GM12878 (cell line): ENCODE results near the gene LPGAT1. TPM values are rescaled to one million over a fixed set of nuclear protein-coding genes. Genes with fewer than 3 reads are reported as not detected.

Experiments
- ATAC-seq: fragments of 200-7000 bp; cut with Tn5 transposase; 3 replicates; pipeline ENCODE4 v1.9.1; 2020; ENCODE audit warnings: mild to moderate bottlenecking, moderate library complexity
- BruUV-seq: library from RNA; stranded (reverse); fragments of 400-500 nt; replicated peaks from 2 replicates; lab custom pipeline; 2021; lab: Mats Ljungman, UMichigan
- CTCF ChIA-PET: fragments of 300-600 bp; sonication (Branson Sonifier 250); formaldehyde crosslinking; extraction: SDS; loops from one replicate; lab custom pipeline; 2021; ENCODE audit warnings: inconsistent platforms; lab: Yijun Ruan, JAX
- POLR2A ChIA-PET: fragments of 350-600 bp; formaldehyde crosslinking; extraction: SDS; loops from one replicate; lab custom pipeline; 2021; ENCODE audit warnings: inconsistent platforms; lab: Charles Lee
- RAD21 ChIA-PET: fragments of 300-600 bp; sonication (Branson Sonifier 250); formaldehyde crosslinking; loops from one replicate; lab custom pipeline; 2023; ENCODE audit warnings: antibody characterized with exemption; ENCODE audit not compliant: unreplicated experiment; lab: Charles Lee
- SMC1A ChIA-PET: fragments of 300-600 bp; sonication (Branson Sonifier 250); formaldehyde crosslinking; loops from one replicate; lab custom pipeline; 2023; ENCODE audit not compliant: unreplicated experiment, uncharacterized antibody; lab: Charles Lee
- DNase-seq: peaks from one replicate; pipeline ENCODE4 v3.0.0-alpha.2; 2011; ENCODE audit warnings: low read depth, low spot score
- FAIRE-seq: peaks from 3 replicates; lab custom pipeline; 2011; peaks lifted over from hg19 to GRCh38; lab: Jason Lieb, UNC
- H2AFZ ChIP-seq: 2 replicates; pipeline ENCODE4 v1.6.0; 2011; ENCODE audit warnings: low read depth, low read length, control low read depth; ENCODE audit not compliant: control insufficient read depth
- H3K27ac ChIP-seq: 2 replicates; pipeline ENCODE4 v1.5.1; 2011; ENCODE audit warnings: control low read depth; ENCODE audit not compliant: control insufficient read depth, insufficient read depth
- H3K27me3 ChIP-seq, 2 experiments: replicated peaks in 1 of 2; 2 replicates each; pipeline versions ENCODE4 v1.6.0 to v1.6.1; 2011; ENCODE audit warnings: low read length in 1 of 2; ENCODE audit not compliant: control insufficient read depth in 2 of 2, insufficient read depth in 2 of 2
- H3K36me3 ChIP-seq, 2 experiments: 2 replicates each; pipeline ENCODE4 v1.5.1; 2011; ENCODE audit warnings: low read length in 1 of 2; ENCODE audit not compliant: control insufficient read depth in 2 of 2, insufficient read depth in 2 of 2
- H3K4me1 ChIP-seq: 2 replicates; pipeline ENCODE4 v1.6.1; 2011; ENCODE audit warnings: mild to moderate bottlenecking, low read length, moderate library complexity, mixed read lengths; ENCODE audit not compliant: control insufficient read depth, insufficient read depth
- H3K4me2 ChIP-seq: 2 replicates; pipeline ENCODE4 v1.6.0; 2011; ENCODE audit warnings: control low read depth; ENCODE audit not compliant: control insufficient read depth, insufficient read depth
- H3K4me3 ChIP-seq: fragments of 200-600 bp; sonication (generic); 2 replicates; pipeline ENCODE4 v1.5.1; 2016
- H3K79me2 ChIP-seq: 2 replicates; pipeline ENCODE4 v1.6.0; 2011; ENCODE audit warnings: low read length; ENCODE audit not compliant: control insufficient read depth, insufficient read depth
- H3K9ac ChIP-seq: 2 replicates; pipeline ENCODE4 v1.8.0; 2011; ENCODE audit warnings: low read length, control low read depth, mixed read lengths; ENCODE audit not compliant: control insufficient read depth, insufficient read depth
- H3K9me3 ChIP-seq: replicated peaks from 3 replicates; pipeline ENCODE4 v1.5.1; 2011; ENCODE audit warnings: mild to moderate bottlenecking, low read length; ENCODE audit not compliant: control insufficient read depth, insufficient read depth
- H4K20me1 ChIP-seq: 2 replicates; pipeline ENCODE4 v1.6.0; 2011; ENCODE audit not compliant: control insufficient read depth, insufficient read depth
- BMI1 ChIP-seq: fragments of 450-650 bp; IDR thresholded peaks from 2 replicates; pipeline ENCODE4 v1.6.1; 2016; ENCODE audit warnings: mild to moderate bottlenecking, moderate library complexity, borderline replicate concordance
- CHD2 ChIP-seq: IDR thresholded peaks from 2 replicates; pipeline ENCODE4 v1.6.1; 2011; ENCODE audit warnings: low read depth, low read length, improper control_type of control experiment, borderline replicate concordance
- CREB1 ChIP-seq: IDR thresholded peaks from 2 replicates; pipeline ENCODE4 v1.6.1; 2012; ENCODE audit warnings: low read depth, mild to moderate bottlenecking, inconsistent platforms
- HSF1 ChIP-seq: fragments of 150-350 bp; IDR thresholded peaks from 2 replicates; pipeline ENCODE4 v1.6.1; 2014; ENCODE audit warnings: mild to moderate bottlenecking, low read depth, low read length
- LARP7 ChIP-seq: fragments of 450-650 bp; IDR thresholded peaks from 2 replicates; pipeline ENCODE4 v1.6.1; 2017; ENCODE audit warnings: mild to moderate bottlenecking
- MEF2B ChIP-seq: fragments of 450-650 bp; IDR thresholded peaks from 2 replicates; pipeline ENCODE4 v1.6.1; 2018; ENCODE audit warnings: mild to moderate bottlenecking, moderate library complexity; ENCODE audit not compliant: partially characterized antibody, poor library complexity, severe bottlenecking
- NFIC ChIP-seq: IDR thresholded peaks from 2 replicates; pipeline ENCODE4 v1.6.1; 2012; ENCODE audit warnings: low read depth, mild to moderate bottlenecking, inconsistent platforms, low read length, moderate library complexity
- NR2F1 ChIP-seq: fragments of 450-650 bp; conservative IDR thresholded peaks from 2 replicates; pipeline ENCODE4 v1.6.1; 2017; ENCODE audit warnings: mild to moderate bottlenecking
- RAD51 ChIP-seq: fragments of 450-650 bp; IDR thresholded peaks from 2 replicates; pipeline ENCODE4 v1.6.1; 2016; ENCODE audit warnings: moderate library complexity, mild to moderate bottlenecking, inconsistent platforms
- RFX5 ChIP-seq: IDR thresholded peaks from 2 replicates; pipeline ENCODE4 v1.6.1; 2011; ENCODE audit warnings: low read depth, low read length, improper control_type of control experiment
- SREBF2 ChIP-seq: IDR thresholded peaks from 2 replicates; pipeline ENCODE4 v1.6.1; 2012; ENCODE audit warnings: mild to moderate bottlenecking, low read length
- WGBS: methylation state at CpG from one replicate; pipeline ENCODE4 v1.1.6; 2016; ENCODE audit warnings: low lambda C conversion rate; ENCODE audit not compliant: insufficient replicate concordance, insufficient coverage; ENCODE audit errors: missing lambda C conversion rate; 5-methylcytosine and 5-hydroxymethylcytosine counted together
- in situ Hi-C: fragments of 300-500 bp; cut with MboI; formaldehyde crosslinking; loops from 9 replicates; pipeline ENCODE4 v1.14.3; 2018; ENCODE audit warnings: mixed read lengths
- intact Hi-C: fragments of 100-400 bp; cut with micrococcal nuclease; formaldehyde crosslinking; loops from one replicate; pipeline ENCODE4 v1.14.2; 2022; ENCODE audit not compliant: unreplicated experiment
- polyA plus RNA-seq, 11 experiments: library from polyadenylated mRNA; depleted of rRNA in 4 of 11; unstranded in 6 of 11; stranded (reverse) in 5 of 11; fragments of >200 nt; fragmentation: Nextera tagmentation in 4 of 11; fragmentation: Illumina TruSeq in 1 of 11; extraction: Ambion mirVana in 4 of 11; extraction: Trizol in 1 of 11; gene quantifications; 1 replicate in 1 of 11; 2 replicates in 10 of 11; pipeline versions ENCODE4 v1.2.1 to v1.2.3, GENCODE V29; 2011 to 2016; ENCODE audit warnings: inconsistent platforms in 2 of 11, missing spikeins in 2 of 11, low read depth in 1 of 11
- total RNA-seq, 4 experiments: library from RNA; depleted of rRNA in 3 of 4; stranded (reverse); fragments of >200 nt in 3 of 4; fragmentation: Illumina TruSeq in 1 of 4; extraction: Trizol in 1 of 4; gene quantifications; 2 replicates each; pipeline versions ENCODE4 v1.2.1 to v1.2.3, GENCODE V29; 2013 to 2021
- TF ChIP-seq, protein P1 (sequence below): IDR thresholded peaks from 2 replicates; pipeline ENCODE4 v1.6.1; 2012; ENCODE audit warnings: improper control_type of control experiment, low read depth, low read length; ENCODE audit not compliant: insufficient replicate concordance

Gene LPGAT1
- total and polyA plus RNA-seq, 10 of the 15 experiments (the other 5 are each of a cell fraction or from before 2014, with no cell fraction given): 5.8 to 40.6 (median 19.2) TPM

- TF ChIP-seq SREBF2: no peak
Measured at GRCh38 chr1:211723273-211723672, 107.3 kb downstream of the LPGAT1 start (continued).

- no peaks in the 10 kb centered on the region for H3K27me3 ChIP-seq
- TF ChIP-seq CHD2 (no peak), LARP7 (no peak), MEF2B (no peak), NR2F1 (no peak), NFIC (no peak), RAD51 (no peak), HSF1 (no peak), BMI1 (no peak), CREB1 (no peak), RFX5 (no peak)
- TF ChIP-seq, protein P1, sequence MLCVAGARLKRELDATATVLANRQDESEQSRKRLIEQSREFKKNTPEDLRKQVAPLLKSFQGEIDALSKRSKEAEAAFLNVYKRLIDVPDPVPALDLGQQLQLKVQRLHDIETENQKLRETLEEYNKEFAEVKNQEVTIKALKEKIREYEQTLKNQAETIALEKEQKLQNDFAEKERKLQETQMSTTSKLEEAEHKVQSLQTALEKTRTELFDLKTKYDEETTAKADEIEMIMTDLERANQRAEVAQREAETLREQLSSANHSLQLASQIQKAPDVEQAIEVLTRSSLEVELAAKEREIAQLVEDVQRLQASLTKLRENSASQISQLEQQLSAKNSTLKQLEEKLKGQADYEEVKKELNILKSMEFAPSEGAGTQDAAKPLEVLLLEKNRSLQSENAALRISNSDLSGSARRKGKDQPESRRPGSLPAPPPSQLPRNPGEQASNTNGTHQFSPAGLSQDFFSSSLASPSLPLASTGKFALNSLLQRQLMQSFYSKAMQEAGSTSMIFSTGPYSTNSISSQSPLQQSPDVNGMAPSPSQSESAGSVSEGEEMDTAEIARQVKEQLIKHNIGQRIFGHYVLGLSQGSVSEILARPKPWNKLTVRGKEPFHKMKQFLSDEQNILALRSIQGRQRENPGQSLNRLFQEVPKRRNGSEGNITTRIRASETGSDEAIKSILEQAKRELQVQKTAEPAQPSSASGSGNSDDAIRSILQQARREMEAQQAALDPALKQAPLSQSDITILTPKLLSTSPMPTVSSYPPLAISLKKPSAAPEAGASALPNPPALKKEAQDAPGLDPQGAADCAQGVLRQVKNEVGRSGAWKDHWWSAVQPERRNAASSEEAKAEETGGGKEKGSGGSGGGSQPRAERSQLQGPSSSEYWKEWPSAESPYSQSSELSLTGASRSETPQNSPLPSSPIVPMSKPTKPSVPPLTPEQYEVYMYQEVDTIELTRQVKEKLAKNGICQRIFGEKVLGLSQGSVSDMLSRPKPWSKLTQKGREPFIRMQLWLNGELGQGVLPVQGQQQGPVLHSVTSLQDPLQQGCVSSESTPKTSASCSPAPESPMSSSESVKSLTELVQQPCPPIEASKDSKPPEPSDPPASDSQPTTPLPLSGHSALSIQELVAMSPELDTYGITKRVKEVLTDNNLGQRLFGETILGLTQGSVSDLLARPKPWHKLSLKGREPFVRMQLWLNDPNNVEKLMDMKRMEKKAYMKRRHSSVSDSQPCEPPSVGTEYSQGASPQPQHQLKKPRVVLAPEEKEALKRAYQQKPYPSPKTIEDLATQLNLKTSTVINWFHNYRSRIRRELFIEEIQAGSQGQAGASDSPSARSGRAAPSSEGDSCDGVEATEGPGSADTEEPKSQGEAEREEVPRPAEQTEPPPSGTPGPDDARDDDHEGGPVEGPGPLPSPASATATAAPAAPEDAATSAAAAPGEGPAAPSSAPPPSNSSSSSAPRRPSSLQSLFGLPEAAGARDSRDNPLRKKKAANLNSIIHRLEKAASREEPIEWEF: no peak
- TF ChIP-seq, all 136 proteins: peak for 0
- Histone ChIP-seq H2AFZ (no peak overlapping the region), H3K4me2 (no peak overlapping the region), H3K36me3 (no peaks in the 10 kb centered on the region), H4K20me1 (no peaks in the 10 kb centered on the region), H3K9ac (no peak overlapping the region), H3K9me3 (no peaks in the 10 kb centered on the region; the same call in 2 of the 3 replicates), H3K27ac (no peak overlapping the region), H3K79me2 (no peaks in the 10 kb centered on the region), H3K4me1 (no peaks in the 10 kb centered on the region), H3K4me3 (no peak overlapping the region)
- ChIA-PET POLR2A (interaction anchor here (0.7 kb wide), 1 partner anchor 14 kb away, joined by 5 read pairs; no protein-coding TSS in a partner anchor), CTCF (interaction anchor here (0.5 kb wide), 1 partner anchor 275 kb away, joined by 4 read pairs; no protein-coding TSS in a partner anchor), RAD21 (interaction anchor here (1.2 kb wide), 1 partner anchor 24 kb away, joined by 4 read pairs; no protein-coding TSS in a partner anchor), SMC1A (interaction anchor here (0.6 kb wide), 1 partner anchor 235 kb away, joined by 3 read pairs; no protein-coding TSS in a partner anchor)
- BruUV-seq: no TSS peak
- DNase-seq: no peak
- ATAC-seq: no peak
- no peak for FAIRE-seq
- intact Hi-C loops (no loop called here), in situ Hi-C loops (no loop called here)
- 45% methylated on average over 6 of the region's 6 CpGs for whole genome bisulfite sequencing
Measured at GRCh38 chr1:211722277-211723175, 108.0 kb downstream of the LPGAT1 start.
